Thyroid gland (tissue), 4 donors: ENCODE measurements around the gene ZBBX. TPM values are rescaled to one million over a fixed set of nuclear protein-coding genes. Genes with fewer than 3 reads are reported as not detected.

ENCODE experiments used
- DNase-seq, 2 donors: peaks; one replicate each; pipeline ENCODE4 v3.0.0-alpha.2; 2019
- H3K27ac ChIP-seq, 3 donors: fragments of 200-600 bp; sonication (generic); 1 replicate in 2 of 3; 2 replicates in 1 of 3; pipeline ENCODE4 v1.5.1; 2016 to 2019; ENCODE audit warnings: mild to moderate bottlenecking in 1 of 3, moderate library complexity in 1 of 3
- H3K27me3 ChIP-seq: fragments of 200-600 bp; sonication (generic); one replicate; pipeline ENCODE4 v1.5.1; 2019
- H3K36me3 ChIP-seq, 2 donors: fragments of 200-600 bp; sonication (generic); one replicate each; pipeline ENCODE4 v1.5.1; 2016 to 2019
- H3K4me1 ChIP-seq, 2 donors: fragments of 200-600 bp; sonication (generic); one replicate each; pipeline ENCODE4 v1.5.1; 2017 to 2019
- H3K4me3 ChIP-seq, 3 donors: fragments of 200-600 bp; sonication (generic); replicated peaks in 1 of 3; 1 replicate in 2 of 3; 2 replicates in 1 of 3; pipeline ENCODE4 v1.5.1; 2016; ENCODE audit warnings: mild to moderate bottlenecking in 1 of 3
- H3K9me3 ChIP-seq: fragments of 200-600 bp; sonication (generic); one replicate; pipeline ENCODE4 v1.5.1; 2017
- POLR2A ChIP-seq, 2 donors: fragments of 450-650 bp; IDR thresholded peaks; one replicate each; pipeline ENCODE4 v1.6.1; 2017; ENCODE audit warnings: antibody characterized with exemption in 2 of 2, mild to moderate bottlenecking in 2 of 2, moderate library complexity in 1 of 2
- WGBS, 2 donors: methylation state at CpG; one replicate each; pipeline ENCODE4 v1.1.5; 2017; 5-methylcytosine and 5-hydroxymethylcytosine counted together
- intact Hi-C: fragments of 100-400 bp; cut with DNase I; formaldehyde crosslinking; loops from one replicate; pipeline ENCODE4 v1.15.1; 2023
- total RNA-seq, 4 donors: library from RNA; depleted of rRNA; stranded (reverse); fragments of >200 nt; gene quantifications; one replicate each; pipeline ENCODE4 v1.2.3, GENCODE V29; 2016
- TF ChIP-seq, protein P1 (sequence below), 6 experiments: fragments of 200-600 bp in 3 of 6; fragments of 450-650 bp in 3 of 6; sonication (generic) in 3 of 6; IDR thresholded peaks; one replicate each; pipeline ENCODE4 v1.5.1; 2016 to 2019; ENCODE audit warnings: antibody characterized with exemption in 6 of 6, mild to moderate bottlenecking in 2 of 6, inconsistent platforms in 1 of 6, moderate library complexity in 1 of 6

Gene ZBBX
- total RNA-seq, 4 donors from 2014 or later, result not detected

DNA sequence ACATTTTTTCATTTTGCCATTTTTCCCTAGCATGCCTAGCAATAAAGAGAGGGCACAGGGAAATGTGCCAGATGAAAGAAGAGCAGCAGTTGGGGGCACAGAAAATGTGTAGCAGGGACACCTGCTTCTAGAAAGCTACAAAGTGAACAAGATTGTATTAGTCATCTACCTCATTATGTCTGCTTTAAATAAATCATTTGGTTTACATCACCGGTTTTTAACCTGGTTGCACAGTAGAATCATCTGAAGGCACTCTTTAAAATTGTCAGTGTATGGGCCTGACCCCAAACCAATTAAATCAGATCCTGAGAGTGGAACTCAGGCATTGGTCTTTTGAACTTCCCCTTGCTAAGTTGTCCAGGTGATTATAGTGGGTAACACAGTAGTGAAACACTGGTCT is 73.8 kb downstream of the ZBBX start:
- H3K4me1 ChIP-seq, result no peaks in the 10 kb centered on the region
- no peaks in the 10 kb centered on the region for H3K36me3 ChIP-seq
- H3K4me3 ChIP-seq, result no peak overlapping the region
- DNase-seq, result no peak
- no peaks in the 10 kb centered on the region for H3K27me3 ChIP-seq
- no peak overlapping the region for H3K27ac ChIP-seq
- TF ChIP-seq POLR2A (IDR thresholded peaks at IDR 0.05), result no peak
- TF ChIP-seq, protein P1, sequence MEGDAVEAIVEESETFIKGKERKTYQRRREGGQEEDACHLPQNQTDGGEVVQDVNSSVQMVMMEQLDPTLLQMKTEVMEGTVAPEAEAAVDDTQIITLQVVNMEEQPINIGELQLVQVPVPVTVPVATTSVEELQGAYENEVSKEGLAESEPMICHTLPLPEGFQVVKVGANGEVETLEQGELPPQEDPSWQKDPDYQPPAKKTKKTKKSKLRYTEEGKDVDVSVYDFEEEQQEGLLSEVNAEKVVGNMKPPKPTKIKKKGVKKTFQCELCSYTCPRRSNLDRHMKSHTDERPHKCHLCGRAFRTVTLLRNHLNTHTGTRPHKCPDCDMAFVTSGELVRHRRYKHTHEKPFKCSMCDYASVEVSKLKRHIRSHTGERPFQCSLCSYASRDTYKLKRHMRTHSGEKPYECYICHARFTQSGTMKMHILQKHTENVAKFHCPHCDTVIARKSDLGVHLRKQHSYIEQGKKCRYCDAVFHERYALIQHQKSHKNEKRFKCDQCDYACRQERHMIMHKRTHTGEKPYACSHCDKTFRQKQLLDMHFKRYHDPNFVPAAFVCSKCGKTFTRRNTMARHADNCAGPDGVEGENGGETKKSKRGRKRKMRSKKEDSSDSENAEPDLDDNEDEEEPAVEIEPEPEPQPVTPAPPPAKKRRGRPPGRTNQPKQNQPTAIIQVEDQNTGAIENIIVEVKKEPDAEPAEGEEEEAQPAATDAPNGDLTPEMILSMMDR (IDR thresholded peaks at IDR 0.05), result no peak
- no peaks in the 10 kb centered on the region for H3K9me3 ChIP-seq
- intact Hi-C loops, result no loop called here
- 89 to 91% methylated on average over 1 of the region's 1 CpG for WGBS, 2 donors

DNA sequence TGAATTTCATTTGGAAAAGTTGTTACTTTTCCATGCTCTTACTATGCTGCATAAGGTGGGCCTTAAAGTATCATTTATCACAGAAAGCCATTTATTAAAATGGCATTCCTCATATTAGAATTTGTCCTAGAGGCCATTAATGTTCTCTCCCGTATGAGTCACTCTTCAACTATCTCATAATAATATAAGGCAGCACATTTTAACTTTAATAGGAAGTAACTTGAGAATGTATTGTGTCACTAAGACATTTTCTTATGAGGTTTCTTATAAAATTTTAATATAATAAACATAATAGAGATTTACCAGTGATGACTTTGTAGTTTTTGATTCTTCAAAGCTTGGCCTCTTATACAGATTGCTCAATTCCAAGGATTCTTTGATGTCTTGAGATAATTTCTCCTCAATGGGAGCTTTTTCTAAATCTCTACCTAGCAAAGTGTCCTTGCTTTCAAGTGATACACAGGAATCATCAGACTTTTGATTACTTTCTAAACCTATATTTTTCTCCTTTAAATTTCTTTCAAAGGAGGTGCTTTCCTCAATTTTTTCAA is 74.7 kb downstream of the ZBBX start:
- Histone ChIP-seq H3K4me1 (no peaks in the 10 kb centered on the region), H3K27ac (no peak overlapping the region), H3K4me3 (no peak overlapping the region), H3K9me3 (no peaks in the 10 kb centered on the region), H3K27me3 (no peaks in the 10 kb centered on the region), H3K36me3 (no peaks in the 10 kb centered on the region)
- WGBS, 2 donors, result 0 to 2% methylated on average over 1 of the region's 1 CpG
- intact Hi-C loops, result no loop called here
- DNase-seq, result no peak
- TF ChIP-seq POLR2A (IDR thresholded peaks at IDR 0.05), result no peak
- TF ChIP-seq, protein P1 (IDR thresholded peaks at IDR 0.05), result no peak

DNA sequence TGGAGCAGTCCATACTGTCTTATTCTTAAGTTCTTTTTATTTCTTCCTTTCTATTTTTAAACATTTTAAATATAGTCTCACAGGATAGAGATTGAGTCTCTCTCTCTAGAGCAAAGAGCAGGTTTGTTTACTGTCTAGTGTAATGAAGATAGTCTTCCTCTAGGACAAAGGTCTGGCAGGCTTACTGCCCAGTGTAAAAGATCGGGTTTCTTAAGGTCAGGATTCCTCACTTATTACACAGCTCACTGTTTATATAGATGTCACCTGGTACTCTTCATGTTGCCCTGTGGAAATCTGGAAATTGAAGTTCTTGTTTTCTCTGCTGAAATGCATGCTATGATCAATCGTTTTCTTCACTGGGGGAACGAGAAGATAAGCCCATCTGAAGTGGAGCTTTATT is 76.0 kb downstream of the ZBBX start:
- Histone ChIP-seq H3K36me3 (no peaks in the 10 kb centered on the region), H3K27ac (no peak overlapping the region), H3K4me1 (no peaks in the 10 kb centered on the region), H3K27me3 (no peaks in the 10 kb centered on the region), H3K9me3 (no peaks in the 10 kb centered on the region), H3K4me3 (no peak overlapping the region)
- no peak for TF ChIP-seq POLR2A (IDR thresholded peaks at IDR 0.05)
- TF ChIP-seq, protein P1 (IDR thresholded peaks at IDR 0.05), result no peak
- 49 to 52% methylated on average over 3 of the region's 3 CpGs for WGBS, 2 donors
- intact Hi-C loops, result no loop called here
- no peak for DNase-seq

DNA sequence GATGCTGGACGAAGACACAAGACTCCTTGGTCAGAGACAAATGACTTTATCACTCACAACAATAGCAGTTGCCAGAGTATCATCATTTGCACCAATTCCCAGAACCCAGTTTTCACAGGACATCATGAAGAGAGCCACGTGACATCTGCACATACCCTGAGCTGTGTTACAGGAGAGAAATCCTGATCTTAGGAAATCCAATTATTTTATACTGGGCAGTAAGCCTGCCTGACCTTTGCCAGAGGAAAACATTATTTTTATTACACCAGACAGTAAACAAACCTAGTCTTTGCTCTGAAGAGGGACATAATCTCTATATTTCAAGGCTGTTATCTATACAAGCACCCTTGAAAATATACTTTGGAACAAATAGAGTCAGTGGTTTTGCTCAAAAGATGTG is 77.4 kb downstream of the ZBBX start:
- H3K36me3 ChIP-seq, result no peaks in the 10 kb centered on the region
- H3K4me3 ChIP-seq, result no peak overlapping the region
- TF ChIP-seq, protein P1 (IDR thresholded peaks at IDR 0.05), result no peak
- TF ChIP-seq POLR2A (IDR thresholded peaks at IDR 0.05), result no peak
- H3K27me3 ChIP-seq, result no peaks in the 10 kb centered on the region
- no peak for DNase-seq
- H3K9me3 ChIP-seq, result no peaks in the 10 kb centered on the region
- H3K4me1 ChIP-seq, result no peaks in the 10 kb centered on the region
- 63 to 69% methylated on average over 2 of the region's 2 CpGs for WGBS, 2 donors
- intact Hi-C loops, result no loop called here
- H3K27ac ChIP-seq, result no peak overlapping the region

DNA sequence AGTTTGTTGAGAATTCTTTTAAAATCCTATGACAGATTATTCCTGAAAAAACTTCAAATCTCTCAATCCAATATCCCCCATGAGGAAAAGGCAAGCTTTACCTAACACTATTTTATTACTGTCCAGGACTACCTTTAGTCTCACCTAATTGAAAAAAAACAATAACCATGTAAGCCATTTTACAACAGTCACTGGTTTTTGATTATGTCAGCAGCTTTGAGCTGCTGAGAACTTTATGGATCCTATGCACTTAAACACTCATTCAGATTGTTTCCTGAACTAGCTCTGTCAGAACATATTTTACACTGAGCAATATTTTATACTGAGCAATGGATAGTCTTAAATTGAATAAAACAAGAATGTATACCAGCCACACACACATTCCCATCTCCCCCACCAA is 79.9 kb downstream of the ZBBX start:
- intact Hi-C loops, result no loop called here
- H3K9me3 ChIP-seq, result no peaks in the 10 kb centered on the region
- no peaks in the 10 kb centered on the region for H3K27me3 ChIP-seq
- H3K4me1 ChIP-seq, result no peaks in the 10 kb centered on the region
- H3K27ac ChIP-seq, result no peak overlapping the region
- TF ChIP-seq, protein P1 (IDR thresholded peaks at IDR 0.05), result no peak
- TF ChIP-seq POLR2A (IDR thresholded peaks at IDR 0.05), result no peak
- no peak for DNase-seq
- H3K4me3 ChIP-seq, result no peak overlapping the region
- no peaks in the 10 kb centered on the region for H3K36me3 ChIP-seq
